PC-3 (cell line): ENCODE data around the gene PIK3R2.

Experiments
- CTCF ChIP-seq: fragments of 300-600 bp; sonication (generic); conservative IDR thresholded peaks from 2 replicates; pipeline ENCODE4 v1.5.1; 2017; ENCODE audit warnings: antibody characterized with exemption, low read depth, mild to moderate bottlenecking, low read length
- EZH2phosphoT487 ChIP-seq: fragments of 300-600 bp; sonication (generic); IDR thresholded peaks from 2 replicates; pipeline ENCODE4 v1.6.1; 2018; ENCODE audit warnings: mild to moderate bottlenecking, antibody characterized with exemption, low read length, borderline replicate concordance

- TF ChIP-seq CTCF (no peak), EZH2phosphoT487 (no peak)
Observed at GRCh38 chr19:18170714-18171255, 17.8 kb downstream of the PIK3R2 start.
